Measurements from ENCODE around the gene DTNA. TPM values are rescaled to one million over a fixed set of nuclear protein-coding genes. Genes with fewer than 3 reads are reported as not detected.

The DTNA gene
- polyA plus RNA-seq, 6 donors from 2014 or later: not detected

DNA sequence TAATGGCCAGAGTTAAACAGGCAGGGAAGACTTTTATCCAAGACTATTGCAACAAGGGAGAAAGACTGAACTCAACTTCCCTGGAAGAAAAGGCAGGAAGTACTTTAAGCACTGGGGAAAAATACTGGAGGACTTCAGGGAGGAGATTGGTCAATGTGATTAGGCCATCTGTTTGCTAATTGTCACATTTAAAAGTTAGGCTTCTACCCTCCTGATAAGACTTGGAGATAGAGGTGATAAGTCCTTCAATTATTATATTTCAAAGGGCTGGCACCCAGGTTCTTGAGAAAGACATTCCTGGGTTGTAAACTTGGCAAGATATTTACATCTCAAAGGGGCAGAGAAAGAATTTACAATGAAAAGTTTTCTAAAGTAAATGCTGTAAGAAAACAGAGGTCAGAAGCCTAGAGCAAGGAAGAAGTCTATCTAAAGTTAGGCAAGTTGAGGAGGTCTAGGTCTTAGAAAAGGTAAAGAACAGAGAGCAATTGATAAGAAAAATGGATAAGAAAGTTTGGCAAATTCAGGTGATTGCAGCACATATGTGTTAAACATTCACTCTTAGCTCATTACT is 48.4 kb downstream of the DTNA start:
- ATAC-seq (ENCODE audit: low read depth in 2 of 2) (no peak), DNase-seq (no peak)
- Mint-ChIP-seq H3K27me3 (peaks cover 13 to 31% (median 26%) of the 10 kb centered on the region in 3 donors), H3K9me3 (no peaks in the 10 kb centered on the region), H3K4me1 (no peaks in the 10 kb centered on the region), H3K4me3 (no peak overlapping the region), H3K27ac (no peak overlapping the region), H3K36me3 (no peaks in the 10 kb centered on the region)

- DNase-seq: no peak
- ATAC-seq (ENCODE audit: low read depth in 2 of 2): no peak
- Mint-ChIP-seq H3K4me3 (no peak overlapping the region), H3K4me1 (no peaks in the 10 kb centered on the region), H3K27ac (no peak overlapping the region), H3K9me3 (no peaks in the 10 kb centered on the region), H3K27me3 (peaks cover 11 to 23% (median 13%) of the 10 kb centered on the region in 3 donors), H3K36me3 (no peaks in the 10 kb centered on the region)
Observed at GRCh38 chr18:34760444-34760843, 50.3 kb downstream of the DTNA start.

DNA sequence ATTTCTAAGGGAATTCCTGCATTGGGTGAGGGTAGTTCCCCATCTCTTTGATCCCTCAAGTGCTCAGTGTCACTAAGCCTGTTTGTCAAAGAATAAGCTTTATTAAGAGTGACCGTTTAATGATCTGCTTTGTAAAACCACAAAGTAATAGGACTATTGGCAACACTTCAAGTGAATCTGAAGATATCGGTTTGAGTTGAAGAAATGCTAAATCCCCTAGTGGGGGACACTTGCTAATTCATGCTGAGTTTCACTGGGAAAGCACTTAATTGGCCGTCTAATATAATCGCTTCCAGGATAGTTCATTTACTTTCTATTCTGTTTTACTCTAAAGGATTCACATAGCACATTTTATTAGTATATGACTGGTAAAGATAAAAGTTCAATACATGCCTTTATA is 54.4 kb downstream of the DTNA start:
- Mint-ChIP-seq H3K4me1 (no peaks in the 10 kb centered on the region), H3K4me3 (no peak overlapping the region), H3K9me3 (peaks cover 0 to 5% (median 0%) of the 10 kb centered on the region in 7 donors), H3K36me3 (no peaks in the 10 kb centered on the region), H3K27ac (no peak overlapping the region), H3K27me3 (peaks cover 13 to 22% (median 14%) of the 10 kb centered on the region in 3 donors)
- ATAC-seq (ENCODE audit: low read depth in 2 of 2) (no peak), DNase-seq (no peak)

GRCh38 chr18:34767601-34768027 is 57.5 kb downstream of the DTNA start:
- ATAC-seq (ENCODE audit: low read depth in 2 of 2) (no peak), DNase-seq (no peak)
- H3K9me3 Mint-ChIP-seq: peaks cover 0 to 5% (median 0%) of the 10 kb centered on the region in 7 donors
- peaks cover 2 to 11% (median 7%) of the 10 kb centered on the region in 3 donors for H3K27me3 Mint-ChIP-seq
- H3K4me3 Mint-ChIP-seq: no peak overlapping the region
- H3K4me1 Mint-ChIP-seq: no peaks in the 10 kb centered on the region
- no peaks in the 10 kb centered on the region for H3K36me3 Mint-ChIP-seq
- H3K27ac Mint-ChIP-seq: no peak overlapping the region

DNA sequence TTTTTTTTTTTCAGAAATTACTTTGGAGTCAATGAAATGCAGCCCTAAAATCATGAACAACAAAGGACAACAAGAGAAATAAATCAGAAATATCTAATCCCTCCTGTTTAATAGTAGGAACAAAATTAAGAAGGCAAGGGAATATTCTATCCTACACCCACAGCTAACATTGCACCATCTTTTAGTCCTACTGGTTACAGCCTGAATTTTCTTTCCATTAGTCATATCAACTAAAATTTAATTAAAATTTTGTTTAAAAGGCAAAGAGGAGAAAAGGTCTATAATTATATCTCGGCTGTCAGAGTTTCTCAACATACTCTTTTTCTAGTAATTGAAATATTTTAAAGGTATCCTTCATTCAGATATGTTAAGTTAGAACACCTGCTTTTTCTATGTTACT is 61.9 kb downstream of the DTNA start:
- no peak for DNase-seq
- ATAC-seq (ENCODE audit: low read depth in 2 of 2): no peak
- Mint-ChIP-seq H3K27ac (peak overlapping the region in 1 of 6 donors; percentile 44), H3K4me3 (no peak overlapping the region), H3K4me1 (peaks cover 0 to 2% (median 0%) of the 10 kb centered on the region in 3 donors), H3K27me3 (peaks cover 0 to 17% (median 8%) of the 10 kb centered on the region in 3 donors), H3K9me3 (peaks cover 0 to 5% (median 0%) of the 10 kb centered on the region in 7 donors), H3K36me3 (no peaks in the 10 kb centered on the region)

DNA sequence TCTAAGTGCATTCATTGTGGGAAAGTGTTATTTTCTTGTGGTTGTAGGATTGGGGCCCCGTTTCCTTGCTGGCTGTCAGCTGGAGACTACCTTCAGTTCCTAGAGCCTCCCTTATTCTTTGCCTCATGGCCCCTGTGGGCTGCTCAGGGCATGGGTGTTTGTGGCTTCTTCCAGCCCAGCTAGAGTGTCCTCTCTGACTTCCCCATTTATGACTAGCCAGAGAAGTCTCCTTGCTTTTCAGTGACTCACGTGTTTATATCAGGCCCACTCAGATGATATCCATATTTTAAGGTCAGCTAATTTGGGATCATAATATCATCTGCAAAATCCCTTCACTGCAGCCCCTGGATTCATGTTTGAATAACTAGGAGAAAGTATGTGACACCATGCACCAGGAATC is 62.8 kb downstream of the DTNA start:
- Mint-ChIP-seq H3K4me1 (peaks cover 0 to 2% (median 0%) of the 10 kb centered on the region in 3 donors), H3K27me3 (peaks cover 0 to 17% (median 8%) of the 10 kb centered on the region in 3 donors), H3K36me3 (no peaks in the 10 kb centered on the region), H3K27ac (no peak overlapping the region), H3K9me3 (peaks cover 0 to 5% (median 0%) of the 10 kb centered on the region in 7 donors), H3K4me3 (no peak overlapping the region)
- ATAC-seq (ENCODE audit: low read depth in 2 of 2) (no peak), DNase-seq (no peak)

- Mint-ChIP-seq H3K4me3 (no peak overlapping the region), H3K27me3 (peaks cover 0 to 12% (median 8%) of the 10 kb centered on the region in 3 donors), H3K27ac (no peak overlapping the region), H3K36me3 (no peaks in the 10 kb centered on the region), H3K4me1 (peaks cover 0 to 2% (median 0%) of the 10 kb centered on the region in 3 donors), H3K9me3 (peaks cover 0 to 5% (median 0%) of the 10 kb centered on the region in 7 donors)
- DNase-seq: no peak
- ATAC-seq (ENCODE audit: low read depth in 2 of 2): no peak
Observed at GRCh38 chr18:34773378-34773777, 63.3 kb downstream of the DTNA start.

- Mint-ChIP-seq H3K27me3 (peaks cover 0 to 9% (median 8%) of the 10 kb centered on the region in 3 donors), H3K36me3 (no peaks in the 10 kb centered on the region)
- no peak for ATAC-seq (ENCODE audit: low read depth in 2 of 2)
Observed at GRCh38 chr18:34773961-34774766, 64.1 kb downstream of the DTNA start.

GRCh38 chr18:34775461-34775860 is 65.4 kb downstream of the DTNA start:
- H3K9me3 Mint-ChIP-seq: no peaks in the 10 kb centered on the region
- DNase-seq (no peak), ATAC-seq (ENCODE audit: low read depth in 2 of 2) (no peak)
- peaks cover 0 to 9% (median 8%) of the 10 kb centered on the region in 3 donors for H3K27me3 Mint-ChIP-seq
- no peaks in the 10 kb centered on the region for H3K36me3 Mint-ChIP-seq
- no peak overlapping the region for H3K27ac Mint-ChIP-seq
- peaks cover 0 to 2% (median 0%) of the 10 kb centered on the region in 3 donors for H3K4me1 Mint-ChIP-seq
- H3K4me3 Mint-ChIP-seq: no peak overlapping the region

More at GRCh38 chr18:34773961-34774766, 64.1 kb downstream of the DTNA start:
- no peak overlapping the region for H3K4me3 Mint-ChIP-seq
- H3K27ac Mint-ChIP-seq: peak overlapping the region in 1 of 6 donors; percentile 69
- H3K9me3 Mint-ChIP-seq: no peaks in the 10 kb centered on the region
- no peak for DNase-seq
- H3K4me1 Mint-ChIP-seq: peaks cover 0 to 2% (median 0%) of the 10 kb centered on the region in 3 donors

- no peak for ATAC-seq (ENCODE audit: low read depth in 2 of 2)
- DNase-seq: no peak
- Mint-ChIP-seq H3K4me1 (peaks cover 0 to 2% (median 0%) of the 10 kb centered on the region in 3 donors), H3K36me3 (no peaks in the 10 kb centered on the region), H3K9me3 (no peaks in the 10 kb centered on the region), H3K27ac (no peak overlapping the region), H3K4me3 (no peak overlapping the region), H3K27me3 (peaks cover 0 to 9% (median 0%) of the 10 kb centered on the region in 3 donors)
Observed at GRCh38 chr18:34779112-34779511, 69.0 kb downstream of the DTNA start.

DNA sequence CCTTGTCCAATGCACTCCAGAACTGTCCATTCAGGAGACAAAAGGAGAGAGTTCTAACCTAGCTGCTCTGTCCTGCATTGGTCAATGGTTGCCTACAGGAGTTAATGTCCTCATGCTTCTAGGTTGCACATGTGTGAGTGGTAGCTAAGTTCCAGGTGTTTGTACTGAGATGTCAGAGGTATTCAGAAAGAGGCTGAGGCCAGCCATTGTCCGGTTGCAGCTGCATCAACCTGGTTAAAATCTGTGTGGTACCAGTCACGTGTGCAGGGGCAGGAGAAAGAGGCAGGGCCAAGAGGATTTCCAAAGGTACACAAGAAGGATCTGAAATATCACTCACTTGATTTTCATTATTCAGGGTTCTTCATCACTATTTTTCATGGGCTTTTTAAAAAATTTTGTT is 70.8 kb downstream of the DTNA start:
- H3K9me3 Mint-ChIP-seq: no peaks in the 10 kb centered on the region
- no peak overlapping the region for H3K27ac Mint-ChIP-seq
- ATAC-seq (ENCODE audit: low read depth in 2 of 2): no peak
- H3K4me1 Mint-ChIP-seq: peaks cover 0 to 2% (median 0%) of the 10 kb centered on the region in 3 donors
- H3K36me3 Mint-ChIP-seq: no peaks in the 10 kb centered on the region
- no peak overlapping the region for H3K4me3 Mint-ChIP-seq
- DNase-seq: no peak
- peaks cover 0 to 9% (median 2%) of the 10 kb centered on the region in 3 donors for H3K27me3 Mint-ChIP-seq

- H3K27ac Mint-ChIP-seq: no peak overlapping the region
- DNase-seq (no peak), ATAC-seq (ENCODE audit: low read depth in 2 of 2) (no peak)
- H3K9me3 Mint-ChIP-seq: no peaks in the 10 kb centered on the region
- no peak overlapping the region for H3K4me3 Mint-ChIP-seq
- no peaks in the 10 kb centered on the region for H3K4me1 Mint-ChIP-seq
- no peaks in the 10 kb centered on the region for H3K36me3 Mint-ChIP-seq
- H3K27me3 Mint-ChIP-seq: peaks cover 5 to 8% (median 6%) of the 10 kb centered on the region in 3 donors
Observed at GRCh38 chr18:34783501-34783900, 73.4 kb downstream of the DTNA start.

GRCh38 chr18:34786162-34786741 is 76.2 kb downstream of the DTNA start:
- DNase-seq (no peak), ATAC-seq (ENCODE audit: low read depth in 2 of 2) (no peak)
- Mint-ChIP-seq H3K36me3 (no peaks in the 10 kb centered on the region), H3K27ac (no peak overlapping the region), H3K9me3 (no peaks in the 10 kb centered on the region), H3K27me3 (peaks cover 12 to 31% (median 17%) of the 10 kb centered on the region in 3 donors), H3K4me1 (no peaks in the 10 kb centered on the region), H3K4me3 (no peak overlapping the region)
